ENCODE measurements around the gene EPHB1. TPM values are rescaled to one million over a fixed set of nuclear protein-coding genes. Genes with fewer than 3 reads are reported as not detected.

EPHB1 gene
- total RNA-seq, 8 experiments from 2014 or later: 0.31 to 21.1 (median 13.7) TPM; not detected in 1

DNA sequence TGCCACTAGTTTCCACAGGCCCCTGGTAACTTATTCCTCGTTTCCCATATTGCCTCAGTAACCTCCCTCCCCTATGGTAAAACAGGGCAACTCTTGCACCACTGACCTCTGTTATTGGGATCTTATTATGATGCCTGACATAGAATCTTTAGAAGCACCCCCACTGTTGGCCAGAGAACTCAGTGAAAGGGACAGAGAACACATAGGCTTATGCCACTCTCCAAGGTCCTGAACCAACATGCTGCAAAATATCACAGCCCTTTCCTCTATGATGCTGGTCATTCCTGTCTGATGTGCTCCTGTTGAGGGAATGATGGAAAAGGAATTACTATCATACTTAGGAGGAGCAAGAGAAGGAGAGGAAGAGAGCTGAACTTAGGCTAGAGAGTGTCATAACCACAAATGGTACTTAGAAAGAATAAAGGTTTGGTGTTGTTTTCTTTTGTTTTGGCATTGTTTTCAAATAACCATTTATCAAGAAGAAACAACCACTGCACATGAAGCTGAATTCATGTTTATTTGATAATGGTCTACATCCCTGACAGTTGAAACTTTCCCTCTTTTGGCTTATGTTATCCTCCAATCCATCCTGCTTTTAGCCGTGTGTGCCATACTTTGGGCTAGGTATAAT lies 330.2 kb downstream of the EPHB1 start:
- H3K4me3 ChIP-seq: no peak overlapping the region
- H3K4me1 ChIP-seq (replicated peaks in 1 of 2): peaks cover 29 to 34% of the 10 kb centered on the region in 2 donors
- WGBS, 10 experiments: 21 to 100% (median 83%) methylated on average over 1 to 2 of the region's 2 CpGs; no CpG with 5 or more reads in 2 of the 10 experiments
- peak in 3 of 8 experiments; percentile 24 to 36 (median 34) for ATAC-seq (replicated peaks in 6 of 8)
- no peak overlapping the region for H3K27ac ChIP-seq
- in situ Hi-C loops (cut with MboI; ENCODE audit: low pct_unique_long_range_greater_than_20kb in 2 of 9, low sequenced_read_pairs in 9 of 9, unreplicated experiment in 9 of 9): no loop called here

DNA sequence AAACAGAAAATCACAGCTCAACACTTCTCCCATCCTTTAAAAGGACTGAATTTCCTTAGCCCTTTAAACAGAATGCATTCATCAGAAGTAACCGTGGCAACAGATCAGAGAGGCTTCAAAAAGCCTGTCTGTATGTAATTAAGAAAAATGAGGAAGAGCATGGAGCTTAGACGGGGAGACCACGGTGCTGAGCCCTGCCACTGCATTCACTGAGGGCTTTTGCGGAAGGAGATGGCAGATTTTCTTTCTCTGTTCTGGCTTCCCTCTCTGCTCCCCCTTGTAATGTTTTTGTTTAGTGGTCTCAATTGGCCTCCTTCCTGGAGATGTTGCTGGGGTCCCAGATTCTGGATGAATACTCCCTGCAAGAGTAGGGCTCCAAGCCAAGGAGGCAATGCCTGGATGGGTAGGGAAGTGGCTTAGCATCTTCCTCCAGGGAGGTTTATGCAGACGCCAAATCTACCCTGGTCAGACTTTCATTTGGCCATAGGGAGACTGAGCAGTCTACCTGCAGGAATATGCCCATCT lies 332.9 kb downstream of the EPHB1 start:
- Histone ChIP-seq H3K27ac (peak overlapping the region; percentile 8 to 54), H3K4me3 (no peak overlapping the region), H3K4me1 (replicated peaks in 1 of 2) (peaks cover 57 to 59% of the 10 kb centered on the region in 2 donors)
- WGBS, 10 experiments: 10 to 100% (median 33%) methylated on average over 1 to 5 of the region's 5 CpGs; no CpG with 5 or more reads in 1 of the 10 experiments
- in situ Hi-C loops (cut with MboI; ENCODE audit: low pct_unique_long_range_greater_than_20kb in 2 of 9, low sequenced_read_pairs in 9 of 9, unreplicated experiment in 9 of 9): no loop called here
- peak in 1 of 8 experiments; percentile 12 for ATAC-seq (replicated peaks in 6 of 8)

DNA sequence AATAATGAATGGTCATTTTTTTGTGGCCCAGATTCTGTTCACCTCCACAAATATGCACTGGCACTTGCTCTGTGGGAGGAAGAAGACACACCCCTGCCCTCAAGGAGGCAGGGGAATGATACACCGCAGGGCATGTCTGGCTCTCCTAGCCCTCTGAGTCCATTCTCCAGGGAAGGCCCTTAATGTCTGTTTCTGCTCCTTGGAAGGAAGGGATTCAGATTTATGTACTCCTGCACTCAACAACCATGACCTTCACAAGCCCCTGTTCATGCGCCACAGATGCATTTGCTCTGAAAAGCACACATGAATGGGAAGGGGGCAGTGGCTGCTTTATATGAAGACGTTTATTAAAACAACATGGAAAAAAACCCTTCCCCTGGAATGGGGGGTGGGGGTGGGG lies 333.8 kb downstream of the EPHB1 start:
- 0 to 40% (median 0%) methylated on average over 1 of the region's 3 CpGs; no CpG with 5 or more reads in 6 of the 10 experiments for WGBS, 10 experiments
- no peak overlapping the region for H3K4me3 ChIP-seq

DNA sequence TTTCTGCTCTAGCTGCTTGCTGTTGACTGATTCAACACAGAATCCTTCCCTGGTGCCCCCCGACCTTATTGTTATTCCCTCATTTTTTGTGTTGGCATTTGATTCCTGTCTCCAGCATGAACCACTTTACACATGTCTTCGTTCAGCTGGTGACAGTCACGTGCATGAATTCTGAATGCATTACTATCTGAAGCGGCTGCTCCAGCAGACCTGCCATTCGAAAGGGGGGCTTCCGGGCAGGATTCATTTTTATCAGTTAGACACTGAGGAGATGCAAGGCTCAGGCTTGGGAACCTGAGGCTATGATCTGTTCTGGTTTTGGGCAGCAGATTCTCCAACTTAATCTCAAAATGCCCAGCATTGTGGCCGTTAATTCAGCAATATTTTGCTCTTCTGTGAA lies 336.2 kb downstream of the EPHB1 start:
- in situ Hi-C loops (cut with MboI; ENCODE audit: low pct_unique_long_range_greater_than_20kb in 2 of 9, low sequenced_read_pairs in 9 of 9, unreplicated experiment in 9 of 9): no loop called here
- WGBS, 10 experiments: 7 to 100% (median 52%) methylated on average over 1 to 7 of the region's 7 CpGs
- Histone ChIP-seq H3K27ac (peak overlapping the region in 1 of 2 donors; percentile 46), H3K4me1 (replicated peaks in 1 of 2) (peaks cover 81 to 84% of the 10 kb centered on the region in 2 donors), H3K4me3 (no peak overlapping the region)
- peak in 5 of 8 experiments; percentile 10 to 50 (median 40) for ATAC-seq (replicated peaks in 6 of 8)

More for the DNA sequence above, 333.8 kb downstream of the EPHB1 start:
- in situ Hi-C loops (cut with MboI; ENCODE audit: low pct_unique_long_range_greater_than_20kb in 2 of 9, low sequenced_read_pairs in 9 of 9, unreplicated experiment in 9 of 9): no loop called here
- peak in 5 of 8 experiments; percentile 68 to 90 (median 76) for ATAC-seq (replicated peaks in 6 of 8)
- Histone ChIP-seq H3K4me1 (replicated peaks in 1 of 2) (peaks cover 63 to 65% of the 10 kb centered on the region in 2 donors), H3K27ac (peak overlapping the region; percentile 52 to 72)

DNA sequence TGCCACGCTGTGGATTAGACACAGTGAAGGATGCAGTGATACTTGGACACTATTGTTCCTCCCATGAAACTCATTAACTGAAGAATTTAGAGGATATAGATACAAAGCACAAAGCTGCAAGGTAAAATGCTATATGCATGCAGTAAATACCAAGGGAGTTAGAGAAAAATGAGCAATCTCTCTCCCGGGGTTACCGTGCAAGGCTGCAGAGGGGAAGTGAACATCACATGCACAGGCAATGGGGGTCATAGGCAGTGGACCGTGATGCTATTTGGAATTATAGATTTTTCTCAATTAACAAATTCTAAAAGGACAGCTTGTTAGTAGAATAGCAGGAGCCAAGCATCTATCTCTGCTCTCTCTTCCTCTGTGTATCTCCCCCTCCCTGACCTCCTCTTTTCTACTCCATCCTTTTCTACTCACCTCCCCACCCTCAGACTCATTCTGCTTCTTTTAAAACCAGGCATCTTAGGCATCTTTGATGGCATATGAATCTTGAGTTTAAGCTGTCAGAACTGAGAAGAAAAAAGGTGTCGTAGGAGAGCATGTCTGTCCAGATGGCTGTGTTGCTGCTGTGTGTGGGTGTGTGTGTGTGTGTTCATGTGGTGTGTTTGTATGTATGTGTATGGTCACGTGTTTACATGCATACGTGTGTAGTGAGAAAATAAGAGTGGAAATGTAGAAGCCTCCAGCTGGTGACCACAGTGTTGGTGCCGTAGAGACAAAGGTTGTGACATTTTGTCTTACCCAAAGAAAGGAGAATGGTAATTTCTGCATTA lies 339.0 kb downstream of the EPHB1 start:
- H3K4me1 ChIP-seq (replicated peaks in 1 of 2): peaks cover 59 to 75% of the 10 kb centered on the region in 2 donors
- H3K27ac ChIP-seq: peak overlapping the region in 1 of 2 donors; percentile 66
- in situ Hi-C loops (cut with MboI; ENCODE audit: low pct_unique_long_range_greater_than_20kb in 2 of 9, low sequenced_read_pairs in 9 of 9, unreplicated experiment in 9 of 9): no loop called here
- H3K4me3 ChIP-seq: no peak overlapping the region
- 56 to 86% (median 66%) methylated on average over 1 to 8 of the region's 8 CpGs; no CpG with 5 or more reads in 2 of the 10 experiments for WGBS, 10 experiments
- peak in 5 of 8 experiments; percentile 29 to 67 (median 60) for ATAC-seq (replicated peaks in 6 of 8)

DNA sequence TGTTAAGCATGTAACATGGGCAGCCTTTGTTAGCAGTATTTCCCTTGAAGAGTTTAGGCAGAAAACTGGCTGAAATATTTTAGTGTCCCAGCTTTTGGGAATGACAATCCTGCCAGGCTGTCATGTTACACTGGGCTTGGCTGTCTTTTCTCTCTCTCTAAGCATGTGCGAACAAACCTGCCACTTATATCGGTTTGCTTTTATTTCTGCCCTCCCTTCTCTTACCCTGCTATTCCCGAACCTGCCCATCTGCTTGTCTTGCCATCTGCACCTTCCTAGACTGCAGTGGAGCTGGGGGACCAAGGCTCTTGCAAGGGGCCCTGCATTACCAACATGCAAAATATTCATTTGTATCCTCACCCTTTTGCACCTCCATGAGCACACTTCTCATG lies 339.6 kb downstream of the EPHB1 start:
- H3K4me1 ChIP-seq (replicated peaks in 1 of 2): peaks cover 53 to 69% of the 10 kb centered on the region in 2 donors
- H3K4me3 ChIP-seq: no peak overlapping the region
- 20 to 100% (median 66%) methylated on average over 1 to 3 of the region's 3 CpGs; no CpG with 5 or more reads in 3 of the 10 experiments for WGBS, 10 experiments
- ATAC-seq (replicated peaks in 6 of 8): no peak
- in situ Hi-C loops (cut with MboI; ENCODE audit: low pct_unique_long_range_greater_than_20kb in 2 of 9, low sequenced_read_pairs in 9 of 9, unreplicated experiment in 9 of 9): no loop called here
- peak overlapping the region; percentile 14 to 66 for H3K27ac ChIP-seq

DNA sequence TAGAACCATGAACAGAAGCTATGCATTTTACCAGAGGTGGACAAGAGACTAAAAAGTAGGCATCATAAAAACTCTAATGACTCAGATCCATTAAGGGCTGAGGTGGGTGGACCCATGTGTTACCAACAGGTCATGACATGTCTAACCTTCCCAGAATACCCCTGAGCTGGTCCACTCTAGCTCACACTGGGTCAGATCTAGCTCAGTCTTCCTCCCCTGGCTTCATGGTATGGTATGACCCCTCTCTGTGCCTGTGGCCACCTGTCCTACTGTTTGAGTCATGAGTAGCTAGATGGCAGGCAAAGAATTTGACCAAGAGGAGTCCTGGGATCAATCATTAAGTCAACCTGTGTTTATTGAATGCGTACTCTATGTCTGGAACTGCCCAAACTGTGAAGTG lies 340.4 kb downstream of the EPHB1 start:
- no peak overlapping the region for H3K27ac ChIP-seq
- peaks cover 46 to 62% of the 10 kb centered on the region in 2 donors for H3K4me1 ChIP-seq (replicated peaks in 1 of 2)
- in situ Hi-C loops (cut with MboI; ENCODE audit: low pct_unique_long_range_greater_than_20kb in 2 of 9, low sequenced_read_pairs in 9 of 9, unreplicated experiment in 9 of 9): no loop called here
- WGBS, 10 experiments: 57 to 100% (median 67%) methylated on average over 1 of the region's 1 CpG; no CpG with 5 or more reads in 5 of the 10 experiments
- H3K4me3 ChIP-seq: no peak overlapping the region
- no peak for ATAC-seq (replicated peaks in 6 of 8)

DNA sequence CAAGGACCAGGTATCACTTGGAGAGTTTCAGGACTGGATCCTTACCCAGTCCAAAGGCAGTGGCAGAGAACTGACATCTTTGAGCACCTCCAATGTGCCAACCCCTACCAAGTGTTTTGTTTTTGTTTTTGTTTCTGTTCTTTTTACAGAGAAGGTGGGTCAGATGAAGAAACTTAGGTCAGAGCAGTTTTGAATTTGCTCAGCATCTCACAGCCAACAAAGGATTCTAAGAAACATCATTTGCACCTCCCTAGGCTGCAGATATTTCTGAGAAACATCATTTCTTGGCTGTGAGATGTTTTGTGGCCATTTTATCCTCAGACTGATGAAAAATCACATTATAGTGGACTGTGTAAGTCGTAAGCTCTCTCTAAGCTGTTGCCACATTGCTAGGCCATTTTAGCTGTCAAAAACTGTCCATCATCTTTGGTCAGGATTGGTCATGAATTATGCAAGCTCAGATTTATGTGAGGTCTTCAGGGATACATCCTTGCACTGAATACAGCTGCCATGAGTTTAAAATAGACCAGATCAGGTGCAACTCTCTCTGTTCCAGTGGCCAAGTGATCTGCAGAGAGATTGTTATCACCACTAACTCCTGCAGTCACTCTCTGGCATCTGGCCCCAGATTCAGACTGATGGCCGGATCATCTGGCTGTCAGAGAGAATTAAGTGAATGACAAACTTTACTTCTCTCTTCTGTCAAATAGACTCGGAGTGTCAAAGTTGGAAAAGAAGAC lies 341.5 kb downstream of the EPHB1 start:
- no peak overlapping the region for H3K4me3 ChIP-seq
- no peak overlapping the region for H3K27ac ChIP-seq
- 0 to 100% (median 81%) methylated on average over 1 to 3 of the region's 3 CpGs for WGBS, 10 experiments
- in situ Hi-C loops (cut with MboI; ENCODE audit: low pct_unique_long_range_greater_than_20kb in 2 of 9, low sequenced_read_pairs in 9 of 9, unreplicated experiment in 9 of 9): no loop called here
- H3K4me1 ChIP-seq (replicated peaks in 1 of 2): peaks cover 46 to 62% of the 10 kb centered on the region in 2 donors
- ATAC-seq (replicated peaks in 6 of 8): peak in 1 of 8 experiments; percentile 9

DNA sequence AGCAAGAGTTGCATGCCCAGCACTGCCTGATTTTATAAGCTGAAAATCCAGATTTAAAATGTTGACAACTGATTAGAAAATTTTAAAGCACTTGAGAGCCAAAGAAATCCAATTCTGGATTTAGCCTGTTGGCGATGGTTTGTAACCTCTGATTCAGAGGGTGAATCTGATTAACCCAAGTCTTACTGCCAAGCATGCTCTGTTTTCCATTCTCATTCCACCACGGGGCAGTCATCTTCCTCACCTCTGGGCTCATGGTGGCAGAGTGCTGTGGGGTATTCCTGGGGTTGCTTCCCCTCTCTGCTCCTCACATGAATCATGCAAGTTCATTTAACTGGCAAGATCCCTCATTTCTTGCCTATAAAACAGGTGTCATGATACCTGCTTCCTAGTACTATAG lies 342.2 kb downstream of the EPHB1 start:
- ATAC-seq (replicated peaks in 6 of 8): no peak
- Histone ChIP-seq H3K27ac (no peak overlapping the region), H3K4me3 (no peak overlapping the region), H3K4me1 (replicated peaks in 1 of 2) (peaks cover 43 to 61% of the 10 kb centered on the region in 2 donors)
- WGBS, 10 experiments: 67 to 100% (median 80%) methylated on average over 1 of the region's 2 CpGs; no CpG with 5 or more reads in 5 of the 10 experiments
- in situ Hi-C loops (cut with MboI; ENCODE audit: low pct_unique_long_range_greater_than_20kb in 2 of 9, low sequenced_read_pairs in 9 of 9, unreplicated experiment in 9 of 9): no loop called here

DNA sequence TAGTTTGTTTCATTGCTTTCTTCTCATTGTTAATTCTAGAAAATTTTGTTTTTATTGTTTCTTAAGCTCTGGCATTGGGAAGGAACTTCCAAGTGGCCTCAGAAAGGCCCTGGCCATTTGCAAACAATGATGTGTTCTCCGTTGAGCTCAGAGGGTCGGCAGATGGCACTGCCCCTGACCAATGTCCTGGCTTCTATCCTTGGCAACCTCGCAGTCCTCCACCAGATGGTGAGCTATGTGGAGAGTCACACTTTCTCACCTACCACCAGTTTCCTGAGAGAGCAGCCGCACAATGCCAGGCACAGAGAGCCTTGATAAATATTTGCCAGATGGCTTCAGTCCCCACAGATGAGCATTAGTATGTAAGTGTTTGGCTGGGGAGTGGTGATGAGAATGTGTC lies 343.7 kb downstream of the EPHB1 start:
- in situ Hi-C loops (cut with MboI; ENCODE audit: low pct_unique_long_range_greater_than_20kb in 2 of 9, low sequenced_read_pairs in 9 of 9, unreplicated experiment in 9 of 9): no loop called here
- Histone ChIP-seq H3K27ac (no peak overlapping the region), H3K4me1 (replicated peaks in 1 of 2) (peaks cover 34 to 46% of the 10 kb centered on the region in 2 donors), H3K4me3 (no peak overlapping the region)
- 80 to 100% (median 94%) methylated on average over 1 to 4 of the region's 4 CpGs; no CpG with 5 or more reads in 4 of the 10 experiments for WGBS, 10 experiments
- ATAC-seq (replicated peaks in 6 of 8): no peak

DNA sequence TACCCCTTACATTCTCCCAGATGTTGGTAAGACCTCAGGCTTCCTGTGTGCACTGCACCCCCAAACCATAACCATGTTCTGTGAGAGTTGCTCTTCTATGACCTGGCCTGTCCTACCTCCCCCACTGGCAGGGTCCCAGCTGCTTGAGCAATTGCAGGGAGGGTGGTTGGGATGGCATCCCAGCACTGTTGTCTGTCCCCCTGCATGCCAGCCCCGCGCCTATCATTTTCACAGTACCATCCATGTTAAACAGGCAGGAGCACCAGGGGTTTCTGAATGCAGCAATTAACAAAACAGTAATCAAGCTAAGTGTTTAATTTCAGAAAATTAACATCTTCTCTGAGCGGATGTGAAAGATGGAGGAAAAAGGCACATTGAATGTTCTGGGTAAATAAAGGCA lies 345.5 kb downstream of the EPHB1 start:
- WGBS, 10 experiments: 83 to 100% (median 100%) methylated on average over 1 of the region's 3 CpGs; no CpG with 5 or more reads in 3 of the 10 experiments
- in situ Hi-C loops (cut with MboI; ENCODE audit: low pct_unique_long_range_greater_than_20kb in 2 of 9, low sequenced_read_pairs in 9 of 9, unreplicated experiment in 9 of 9): no loop called here
- peaks cover 16 to 30% of the 10 kb centered on the region in 2 donors for H3K4me1 ChIP-seq (replicated peaks in 1 of 2)
- ATAC-seq (replicated peaks in 6 of 8): no peak
- H3K27ac ChIP-seq: peak overlapping the region in 1 of 2 donors; percentile 59
- H3K4me3 ChIP-seq: no peak overlapping the region

DNA sequence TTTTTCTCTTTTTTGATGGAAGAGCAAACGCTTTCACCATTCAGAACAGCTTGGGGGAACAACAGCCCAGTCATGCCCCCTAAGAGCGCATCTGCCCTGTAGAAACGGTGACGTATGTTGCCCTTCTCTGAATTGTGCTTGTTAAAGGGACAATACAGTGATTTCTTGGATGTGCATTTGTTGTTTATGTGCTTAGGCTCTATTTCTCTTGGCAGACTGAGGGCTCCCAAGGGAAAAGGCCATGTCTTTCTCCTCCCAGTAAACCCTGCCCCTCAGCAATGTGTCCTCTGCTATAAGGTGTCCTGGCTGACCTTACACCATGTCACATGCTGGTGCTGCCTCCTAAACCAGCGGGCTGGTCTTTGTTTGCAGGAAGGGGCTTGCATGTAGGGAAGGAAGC lies 346.1 kb downstream of the EPHB1 start:
- Histone ChIP-seq H3K27ac (peak overlapping the region; percentile 59 to 61), H3K4me1 (replicated peaks in 1 of 2) (peaks cover 16 to 29% of the 10 kb centered on the region in 2 donors), H3K4me3 (no peak overlapping the region)
- peak in 5 of 8 experiments; percentile 41 to 92 (median 89) for ATAC-seq (replicated peaks in 6 of 8)
- in situ Hi-C loops (cut with MboI; ENCODE audit: low pct_unique_long_range_greater_than_20kb in 2 of 9, low sequenced_read_pairs in 9 of 9, unreplicated experiment in 9 of 9): no loop called here
- WGBS, 10 experiments: 17 to 89% (median 49%) methylated on average over 1 to 4 of the region's 5 CpGs; no CpG with 5 or more reads in 2 of the 10 experiments

Measured in motor neuron (in vitro differentiated cells).